Measurements from ENCODE around the gene SLC29A3. TPM values are rescaled to one million over a fixed set of nuclear protein-coding genes. Genes with fewer than 3 reads are reported as not detected.

Gene SLC29A3
- total and polyA plus RNA-seq, 10 of the 15 experiments (the other 5 are each of a cell fraction or from before 2014, with no cell fraction given) = 1.5 to 4.0 (median 2.7) TPM

- TF ChIP-seq SKIL (IDR thresholded peaks at IDR 0.05; ENCODE audit: low read depth, poor library complexity, severe bottlenecking) (no peak), TCF7 (IDR thresholded peaks at IDR 0.05; ENCODE audit: borderline replicate concordance) (no peak)
These were observed 11.8 kb downstream of the SLC29A3 start (continued) for GRCh38 chr10:71330789-71331404.

GRCh38 chr10:71331736-71332135 lies 12.7 kb downstream of the SLC29A3 start:
- Histone ChIP-seq H3K79me2 (ENCODE audit: control insufficient read depth, insufficient read depth, low read length) (no peaks in the 10 kb centered on the region), H3K4me2 (ENCODE audit: control insufficient read depth, insufficient read depth) (no peak overlapping the region), H3K36me3 (ENCODE audit: control insufficient read depth in 2 of 2, insufficient read depth in 2 of 2, low read length in 1 of 2) (no peaks in the 10 kb centered on the region), H3K27ac (ENCODE audit: control insufficient read depth, insufficient read depth) (no peak overlapping the region), H3K9me3 (replicated peaks; ENCODE audit: control insufficient read depth, insufficient read depth, low read length) (no peaks in the 10 kb centered on the region), H3K4me3 (no peak overlapping the region), H4K20me1 (ENCODE audit: control insufficient read depth, insufficient read depth) (no peaks in the 10 kb centered on the region), H3K9ac (ENCODE audit: control insufficient read depth, insufficient read depth, low read length) (no peak overlapping the region), H2AFZ (ENCODE audit: control insufficient read depth, low read depth, low read length) (no peak overlapping the region), H3K4me1 (ENCODE audit: control insufficient read depth, insufficient read depth, low read length) (peaks cover 7% of the 10 kb centered on the region), H3K27me3 (replicated peaks in 1 of 2; ENCODE audit: control insufficient read depth in 2 of 2, insufficient read depth in 2 of 2, low read length in 1 of 2) (no peaks in the 10 kb centered on the region)
- ChIA-PET POLR2A (interaction anchor here (1.3 kb wide), 1 partner anchor 45 kb away, joined by 3 read pairs; no protein-coding TSS in a partner anchor), SMC1A (ENCODE audit: uncharacterized antibody, unreplicated experiment) (interaction anchor here (1.3 to 2.7 kb wide), 3 partner anchors 12 to 49 kb away, joined by 8 read pairs; no protein-coding TSS in a partner anchor), CTCF (interaction anchor here (1.0 to 2.1 kb wide), 2 partner anchors 10 to 12 kb away, joined by 3 to 10 read pairs; partner anchors contain the start of gene SLC29A3), RAD21 (ENCODE audit: unreplicated experiment) (no interaction called here)
- intact Hi-C loops (cut with micrococcal nuclease; ENCODE audit: unreplicated experiment) (no loop called here), in situ Hi-C loops (cut with MboI) (no loop called here)
- no peak for ATAC-seq
- WGBS (ENCODE audit: insufficient coverage, insufficient replicate concordance, low lambda C conversion rate, missing lambda C conversion rate) = 50% methylated on average over 4 of the region's 4 CpGs
- no peak for DNase-seq (ENCODE audit: low read depth, low spot score)
- TF ChIP-seq HSF1 (IDR thresholded peaks at IDR 0.05; ENCODE audit: low read depth, low read length) (no peak), EED (IDR thresholded peaks at IDR 0.05; ENCODE audit: low read depth) (no peak), IRF3 (IDR thresholded peaks at IDR 0.05) (no peak), ELK1 (IDR thresholded peaks at IDR 0.05; ENCODE audit: low read depth, low read length) (no peak), POLR2A (IDR thresholded peaks at IDR 0.05; ENCODE audit: low read depth, low read length) (no peak), SP1 (IDR thresholded peaks at IDR 0.05; ENCODE audit: low read depth, low read length) (no peak), ZNF384 (IDR thresholded peaks at IDR 0.05; ENCODE audit: borderline replicate concordance, low read depth, low read length) (no peak), E2F4 (IDR thresholded peaks at IDR 0.05; ENCODE audit: low read depth, low read length) (no peak), ZNF622 (IDR thresholded peaks at IDR 0.05) (no peak), SUPT20H (IDR thresholded peaks at IDR 0.05; ENCODE audit: borderline replicate concordance, control insufficient read depth, low read depth, low read length) (no peak), RCOR1 (conservative IDR thresholded peaks at IDR 0.05; ENCODE audit: low read depth, low read length) (no peak)
- BruUV-seq (replicated peaks) = no TSS peak
- no peak for FAIRE-seq

All from GM12878 (cell line).